Midbrain (tissue), 1 donor: ENCODE measurements around the gene SHC4.
A peak's percentile ranks its signal among the peaks of the same experiment; 100 is the strongest.

ENCODE experiments used
- DNase-seq: peaks from one replicate; lab custom pipeline; 2025; lab: John Stamatoyannopoulos, UW

The SHC4 gene

DNA sequence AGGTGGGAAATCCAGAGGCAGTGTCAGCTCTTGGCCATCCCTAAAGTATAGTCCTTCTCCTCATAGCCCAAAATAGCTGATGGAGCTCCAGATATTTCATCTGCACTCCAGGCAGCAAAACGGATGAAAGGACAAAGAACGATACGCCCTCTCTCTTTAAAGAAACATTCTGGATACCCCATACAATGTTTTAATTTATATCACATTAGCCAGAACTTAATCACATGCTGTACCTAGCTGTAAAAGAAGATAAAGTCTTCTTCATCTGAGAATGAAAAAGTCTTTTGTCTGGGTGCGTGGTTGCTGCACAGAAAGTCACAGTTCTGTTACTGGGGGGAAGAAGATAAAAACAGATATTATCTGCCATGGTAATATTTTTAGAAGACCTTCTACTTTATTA lies 4.3 kb upstream of the SHC4 start:
- DNase-seq: no peak

DNA sequence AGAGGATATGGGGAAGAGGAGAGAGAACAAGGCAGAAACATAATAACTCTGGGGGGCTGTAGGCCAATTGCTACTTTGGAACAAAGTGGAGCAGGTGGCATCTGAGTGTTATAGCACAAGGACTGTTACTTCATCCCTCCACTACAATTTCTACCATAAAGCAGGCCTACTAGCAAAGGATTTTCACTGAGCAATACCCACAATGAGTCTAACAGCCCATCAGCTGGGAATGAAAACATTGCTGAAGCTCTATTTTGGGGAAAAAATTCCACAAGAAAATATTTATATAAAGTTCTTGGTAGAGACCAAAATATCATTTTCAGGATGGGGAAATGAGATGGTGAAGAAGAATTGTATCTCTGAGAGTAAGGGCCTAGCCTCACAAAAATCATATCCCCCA lies 3.6 kb upstream of the SHC4 start:
- DNase-seq: no peak

DNA sequence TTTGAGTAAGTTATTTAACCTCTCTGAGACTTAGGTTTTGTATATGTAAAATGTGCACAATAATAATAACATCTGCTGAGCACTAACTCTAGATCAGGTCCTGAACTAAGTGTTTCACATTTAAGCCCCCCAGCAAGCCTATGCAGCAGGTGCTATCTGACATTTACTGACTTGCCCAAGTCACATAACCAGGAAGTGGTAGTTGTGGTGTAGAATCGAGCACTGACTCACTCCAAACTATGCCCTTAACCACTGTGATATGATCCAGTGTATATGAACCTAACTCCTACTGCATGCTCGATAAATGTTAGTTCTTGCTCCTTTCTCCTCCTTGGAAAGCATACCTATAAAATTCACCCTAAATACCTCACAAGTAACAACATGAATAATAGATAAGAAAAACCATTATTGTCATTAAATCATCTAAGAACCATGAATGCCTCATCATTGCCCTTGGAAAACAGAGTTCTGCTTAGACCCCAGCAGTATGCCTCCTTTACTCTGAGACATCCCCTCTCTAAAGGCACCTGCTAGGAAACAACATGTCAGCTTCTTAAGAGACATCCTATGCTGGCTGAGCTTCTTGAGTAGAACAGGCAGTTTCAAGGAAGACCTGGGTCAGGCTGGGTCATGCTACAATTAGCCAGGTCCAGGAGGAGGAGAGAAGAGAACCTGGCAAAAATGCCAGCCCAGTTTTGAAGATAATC lies 3.0 kb upstream of the SHC4 start:
- no peak for DNase-seq

DNA sequence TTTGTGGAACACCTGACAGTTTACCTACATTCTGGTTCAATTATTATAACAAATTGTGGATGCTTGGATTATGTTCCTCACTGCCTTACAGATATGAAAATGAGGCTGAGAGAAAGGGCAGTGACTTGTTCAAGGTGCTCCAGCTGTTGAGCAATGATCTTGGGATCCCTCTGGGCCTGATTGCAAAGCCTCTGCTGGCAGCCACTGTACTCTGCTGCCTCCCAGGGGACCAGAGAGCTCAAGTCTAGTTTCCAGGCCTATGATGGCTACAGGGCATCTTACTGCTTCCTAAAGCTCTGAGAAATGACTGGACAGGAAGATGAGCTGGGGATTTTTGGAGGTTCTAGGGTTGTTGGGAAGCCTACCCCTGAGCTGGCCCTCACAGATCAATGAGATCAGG lies 2.3 kb upstream of the SHC4 start:
- no peak for DNase-seq

DNA sequence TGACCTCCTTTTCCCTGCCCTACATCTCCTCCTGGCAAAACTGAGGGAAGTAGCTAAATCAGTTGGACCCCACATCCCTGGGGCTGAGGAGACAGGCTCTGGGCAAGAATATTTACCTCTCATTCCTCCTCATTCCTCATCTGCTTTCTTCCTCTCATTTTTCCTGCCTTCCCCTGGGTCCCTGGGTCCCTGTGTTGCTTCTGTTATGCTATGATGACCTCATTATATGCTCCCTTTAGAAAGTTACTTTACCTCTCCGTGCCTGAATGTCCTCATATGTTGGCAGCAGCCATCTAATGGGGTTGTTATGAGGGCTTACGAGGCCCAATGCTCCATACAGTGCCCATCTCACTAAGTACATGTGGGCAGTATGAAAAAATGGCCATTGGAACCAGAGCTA lies 1.2 kb upstream of the SHC4 start:
- no peak for DNase-seq

DNA sequence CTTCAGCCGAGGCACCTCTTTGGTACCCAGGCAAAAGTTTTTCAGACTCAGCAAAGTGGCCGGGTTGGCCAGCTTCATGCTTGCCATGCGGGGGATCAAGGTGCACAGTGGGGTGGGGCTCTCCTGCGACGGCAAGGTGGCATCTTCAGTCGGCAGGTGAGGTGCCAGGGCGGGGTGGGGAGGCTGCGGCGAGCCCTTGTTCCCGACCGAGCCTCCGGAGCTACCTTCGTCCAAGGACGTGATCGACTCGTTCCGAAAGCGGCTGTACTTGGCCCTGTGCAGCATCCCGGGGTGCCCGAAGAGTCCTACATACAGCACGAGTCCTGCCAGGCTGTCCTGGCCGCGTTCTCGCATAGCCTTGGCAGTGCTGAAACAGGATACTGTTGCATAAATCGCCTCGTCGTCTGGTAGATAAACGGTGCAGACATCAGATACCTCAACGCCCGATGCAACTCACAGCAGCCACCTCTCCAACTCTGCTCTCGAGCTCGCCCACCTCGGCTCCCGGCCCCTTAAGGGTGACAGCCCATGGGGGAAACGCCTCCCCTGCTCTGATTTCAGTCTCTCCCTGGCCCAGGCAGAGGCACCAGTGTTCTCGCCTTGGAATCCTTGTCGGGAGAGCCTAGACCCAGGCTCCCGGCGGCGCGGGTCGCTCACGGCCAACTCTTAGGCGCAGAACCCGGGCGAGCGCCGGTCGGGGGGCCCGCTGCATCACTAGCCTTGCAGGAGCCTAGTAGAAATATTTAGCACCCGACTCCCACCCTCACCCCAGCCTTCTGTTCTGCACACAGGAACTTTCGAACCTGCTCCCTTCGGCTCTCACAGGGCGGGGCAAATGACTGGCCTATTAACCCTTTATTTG lies 826 bp downstream of the SHC4 start:
- DNase-seq: peak; percentile 43

DNA sequence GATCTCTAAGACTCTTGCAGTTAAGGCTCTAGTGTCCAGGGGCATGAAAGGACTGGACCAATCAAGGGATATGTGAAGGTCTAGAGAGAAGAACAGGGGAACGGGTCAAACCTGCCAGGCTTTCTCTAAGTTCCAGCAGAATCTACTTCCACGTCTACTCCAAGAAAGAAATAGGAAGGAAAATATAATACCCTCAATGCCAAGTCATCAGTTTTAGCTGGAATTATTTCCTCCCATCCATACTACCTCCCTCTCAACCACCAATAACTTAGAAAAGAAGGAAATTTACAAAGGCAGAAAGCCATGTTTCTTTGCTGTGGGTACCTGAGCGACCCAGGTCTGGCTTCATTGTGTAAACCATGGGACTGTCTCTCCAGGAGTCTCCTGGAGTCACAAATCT lies 7.8 kb downstream of the SHC4 start:
- no peak for DNase-seq

DNA sequence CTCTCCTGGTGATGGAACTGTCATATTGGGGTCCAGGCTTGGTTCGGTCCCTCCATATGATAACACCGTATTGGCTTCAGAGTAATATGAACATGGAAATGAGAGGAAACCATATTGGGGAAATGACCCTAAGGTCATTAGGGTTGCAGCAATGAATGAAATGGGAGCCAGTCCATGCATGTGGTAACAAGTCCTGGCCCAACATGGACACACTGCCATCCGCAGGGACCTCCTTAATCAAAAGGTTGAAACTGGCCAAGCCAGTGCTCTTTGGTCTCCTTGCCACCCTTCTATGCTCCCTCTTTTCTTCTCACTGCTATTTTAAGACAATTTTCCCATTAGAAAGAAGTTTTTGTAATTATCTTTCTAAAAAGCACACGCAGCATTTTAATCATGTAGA lies 8.3 kb downstream of the SHC4 start:
- DNase-seq: no peak

DNA sequence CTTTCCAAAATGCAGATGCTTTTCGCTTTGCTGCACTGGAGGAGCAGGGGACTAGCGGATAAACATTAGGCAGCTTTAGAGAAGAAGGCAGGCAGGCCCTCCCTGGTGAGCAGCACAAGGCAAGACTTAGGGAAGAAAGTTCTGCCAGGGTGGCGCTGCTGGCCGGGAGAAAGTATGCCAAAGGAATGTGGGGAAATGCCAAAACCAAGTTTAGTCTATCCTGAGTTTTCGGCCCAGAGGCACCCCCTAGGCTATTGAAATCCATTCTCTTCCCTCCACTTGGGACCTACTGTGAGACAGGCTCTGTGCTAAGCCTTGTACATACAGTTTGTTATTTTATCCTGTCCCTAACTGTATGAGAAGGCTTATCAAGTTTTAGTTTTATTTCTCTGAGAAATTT lies 9.2 kb downstream of the SHC4 start:
- DNase-seq: no peak

DNA sequence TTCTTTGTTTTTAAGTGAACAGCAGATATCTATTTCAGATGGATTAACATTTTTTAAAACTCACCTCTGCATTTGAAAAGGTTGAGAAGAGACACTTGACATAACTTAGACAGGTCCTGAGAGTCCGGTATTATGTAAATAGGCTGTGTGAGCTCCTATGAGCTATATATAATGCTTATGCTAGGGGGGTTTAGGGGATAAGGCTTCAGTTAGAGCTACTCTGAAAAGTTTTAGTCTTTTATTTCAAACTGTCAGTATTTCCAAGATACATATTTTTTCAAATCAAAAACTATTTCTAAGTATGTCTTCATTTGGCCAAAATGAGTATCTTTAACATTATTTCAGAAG lies 16.9 kb downstream of the SHC4 start:
- no peak for DNase-seq

DNA sequence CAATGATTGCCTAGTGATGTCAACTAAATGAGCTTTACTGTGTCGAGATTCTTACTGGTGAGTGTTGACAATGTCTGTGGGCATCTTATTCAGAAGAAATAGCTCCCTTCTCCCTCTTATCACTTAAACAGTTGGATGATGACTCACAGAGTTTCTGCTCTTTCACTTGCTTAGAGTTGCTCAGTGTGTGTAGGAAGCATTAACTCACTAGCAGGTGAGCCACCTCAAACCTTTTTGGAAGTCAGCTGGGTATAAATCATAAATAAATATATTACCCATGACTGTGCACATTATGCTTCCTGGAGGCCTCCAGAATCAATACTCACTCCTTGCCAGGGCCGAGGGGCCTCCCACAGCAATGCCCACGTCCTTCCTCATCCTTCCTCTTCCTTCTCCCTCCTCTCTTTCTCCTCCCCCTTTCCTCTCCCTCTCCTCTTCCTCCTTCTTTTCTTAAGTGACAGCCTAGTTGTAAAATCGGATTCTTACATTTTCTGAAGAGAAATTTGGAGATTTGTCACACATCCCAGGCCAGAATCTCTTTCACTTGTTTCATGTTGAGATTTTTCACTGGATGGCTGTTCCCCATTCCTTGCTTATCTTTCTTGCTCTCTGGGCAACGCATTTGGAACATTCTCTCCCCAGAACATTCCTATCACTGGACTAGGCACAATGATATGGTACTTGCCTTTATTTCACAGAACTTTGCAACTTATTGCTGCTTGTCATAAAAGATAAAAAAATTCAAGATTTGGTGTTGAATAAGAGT lies 17.5 kb downstream of the SHC4 start:
- DNase-seq: no peak

DNA sequence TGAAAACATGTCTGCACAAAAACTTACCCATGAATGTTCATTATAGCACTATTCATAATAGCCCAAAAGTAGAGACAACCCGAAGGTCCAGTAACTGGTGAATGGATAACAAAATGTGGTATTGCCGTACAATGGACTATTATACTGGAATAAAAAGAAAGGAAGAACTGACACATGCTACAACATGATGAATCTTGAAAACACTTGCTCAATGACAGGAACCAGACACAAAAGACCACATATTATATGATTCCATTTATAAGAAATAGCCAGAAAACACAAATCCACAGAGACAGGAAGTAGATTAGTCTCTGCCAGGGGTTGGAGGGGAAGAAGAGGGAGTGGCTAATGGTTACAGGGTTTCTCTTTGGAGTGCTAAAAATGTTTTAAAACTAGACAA lies 18.3 kb downstream of the SHC4 start:
- DNase-seq: no peak

DNA sequence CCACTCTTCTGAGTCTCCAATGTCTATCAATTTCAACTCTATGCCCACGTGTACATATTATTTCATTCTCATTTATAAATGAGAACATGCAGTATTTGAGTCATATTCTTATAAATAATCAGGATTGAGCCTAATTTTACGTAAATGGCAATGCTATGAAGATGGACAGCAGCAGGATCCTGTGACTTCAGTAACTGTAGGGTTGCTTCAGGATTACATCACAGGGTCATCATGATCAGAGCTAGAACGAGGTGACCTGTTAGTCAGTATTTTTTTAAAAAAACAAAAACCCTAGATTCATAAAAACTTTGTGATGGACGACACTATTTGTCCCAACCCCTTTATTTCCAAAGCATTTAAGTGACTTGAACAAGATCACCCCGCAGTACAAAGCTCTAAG lies 21.8 kb downstream of the SHC4 start:
- DNase-seq: no peak

DNA sequence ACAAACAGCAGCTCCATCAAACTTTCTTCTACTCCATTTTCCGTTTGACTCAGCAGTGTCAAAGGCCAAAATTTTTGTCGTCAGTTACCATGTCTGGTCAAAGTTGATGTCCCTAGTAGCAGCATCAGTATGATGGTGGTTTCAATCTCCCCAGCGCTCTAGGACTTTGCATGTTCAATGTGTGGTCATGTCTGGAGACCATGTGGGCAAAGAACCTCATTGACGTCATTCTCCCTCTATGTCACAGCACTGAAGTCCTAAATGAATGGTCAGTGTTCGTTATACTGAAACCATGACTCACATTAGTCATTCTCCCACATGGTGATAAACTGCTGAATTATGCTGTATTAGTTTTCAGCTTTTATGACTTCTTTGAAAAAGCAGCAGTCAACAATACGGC lies 23.2 kb downstream of the SHC4 start:
- DNase-seq: no peak

DNA sequence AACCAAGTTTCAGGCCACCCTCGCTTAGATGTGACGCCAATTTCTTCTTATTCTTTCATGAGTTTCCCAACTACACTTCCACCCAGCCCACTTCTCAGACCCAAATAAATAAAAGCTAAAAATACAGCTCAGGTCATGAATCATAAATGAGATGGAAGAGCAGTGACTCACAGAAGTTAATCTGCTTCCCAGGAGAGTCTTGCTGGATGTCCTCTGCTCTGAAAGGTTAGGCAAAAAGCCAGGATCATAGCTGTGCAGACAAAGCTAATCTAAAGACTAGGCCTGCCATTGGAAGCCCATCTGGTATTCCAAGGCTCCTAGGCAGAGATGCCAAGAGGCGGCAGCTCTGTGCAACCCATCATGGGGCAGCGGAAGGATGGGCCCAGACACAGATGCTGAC lies 24.1 kb downstream of the SHC4 start:
- no peak for DNase-seq

DNA sequence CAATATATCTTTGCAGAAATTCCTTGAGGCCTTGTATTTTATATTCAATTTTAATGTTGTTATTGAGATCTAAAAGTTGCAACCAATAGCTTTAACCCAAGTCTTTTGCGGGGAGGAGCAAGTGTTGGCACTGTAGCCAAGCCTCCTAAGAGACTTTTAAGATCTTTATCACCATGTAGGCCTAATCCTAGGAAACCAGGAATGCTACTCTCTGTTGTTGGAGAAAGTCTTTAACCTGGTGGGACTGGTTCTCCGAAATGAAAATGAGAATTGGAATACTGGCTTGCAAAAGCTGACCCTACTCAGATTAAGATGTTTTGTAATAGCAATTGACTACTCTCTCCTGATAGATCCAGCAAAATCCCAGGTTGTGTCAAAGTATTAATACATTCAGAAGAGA lies 25.8 kb downstream of the SHC4 start:
- no peak for DNase-seq

DNA sequence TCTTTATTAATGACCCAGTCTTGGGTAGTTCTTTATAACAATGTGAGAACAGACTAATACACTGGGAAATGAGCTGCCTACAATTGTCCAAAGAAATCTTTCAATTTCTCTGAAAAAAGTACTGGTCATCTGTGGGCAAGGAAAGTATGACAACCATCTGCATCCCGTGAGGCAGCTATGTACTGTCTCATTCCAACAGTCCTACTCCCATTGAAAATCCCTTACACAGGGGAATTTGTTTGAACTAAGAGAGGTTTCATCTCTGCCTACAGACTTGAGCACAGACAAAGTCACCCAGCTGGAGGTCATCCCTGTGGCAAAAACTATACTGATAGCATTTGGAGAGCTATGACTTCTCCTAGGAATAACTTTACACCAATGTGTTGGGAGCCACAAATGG lies 27.1 kb downstream of the SHC4 start:
- DNase-seq: no peak

DNA sequence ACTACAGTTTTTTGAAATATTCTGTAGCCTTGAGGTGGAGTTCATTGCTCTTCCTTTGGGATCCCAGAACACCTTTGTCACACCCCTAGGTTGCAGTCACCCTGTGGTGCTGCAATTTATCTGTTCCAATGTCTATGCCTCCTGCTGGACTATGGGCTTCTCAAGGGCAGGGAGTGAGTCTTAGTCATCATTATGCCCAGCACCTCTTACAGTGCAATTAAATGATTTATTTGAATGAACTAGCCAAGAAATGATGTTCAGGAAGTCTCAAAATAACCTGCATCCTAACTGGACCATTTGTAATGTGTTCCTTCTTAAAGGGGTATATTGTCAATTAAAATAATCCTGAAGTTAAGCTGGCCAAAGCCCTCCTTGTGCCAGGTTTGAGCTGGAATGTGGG lies 28.5 kb downstream of the SHC4 start:
- no peak for DNase-seq

DNA sequence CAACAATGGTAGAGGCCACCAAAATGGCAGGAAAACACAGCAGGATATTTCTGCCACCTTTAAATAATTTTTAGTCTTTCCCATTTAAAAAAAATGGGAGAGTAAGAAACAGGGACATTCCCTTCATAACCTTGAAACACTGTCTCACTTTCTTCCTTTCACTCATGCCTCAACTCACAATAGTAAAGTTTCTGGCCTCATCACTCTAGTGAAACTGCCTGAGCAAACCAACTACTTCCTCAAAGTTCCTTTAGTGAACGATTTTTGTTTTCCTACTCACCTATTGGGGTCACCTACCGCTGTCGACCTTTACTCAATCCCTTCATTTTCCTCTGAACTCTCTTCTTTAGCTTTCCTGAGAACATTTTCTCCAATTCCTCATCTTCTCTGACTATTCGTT lies 33.0 kb downstream of the SHC4 start:
- no peak for DNase-seq

DNA sequence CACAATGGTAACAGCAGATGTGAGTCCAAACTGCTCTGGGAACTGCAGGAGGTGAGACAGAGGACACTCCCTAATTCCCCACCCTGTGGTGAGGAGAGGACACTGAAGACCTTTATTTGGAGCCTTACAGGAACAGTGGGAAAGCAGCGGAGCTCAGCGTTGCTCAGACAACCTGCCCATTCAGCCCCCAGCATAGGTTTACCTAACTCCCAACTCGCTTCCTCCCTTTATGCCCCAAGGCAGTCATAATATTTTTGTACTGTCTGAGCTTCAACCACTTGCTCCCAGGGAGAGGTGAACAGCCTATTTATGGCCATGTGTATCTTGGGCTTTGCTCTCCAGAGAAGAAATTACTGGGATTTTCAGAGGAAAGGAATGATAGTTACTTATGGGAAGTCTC lies 34.1 kb downstream of the SHC4 start:
- no peak for DNase-seq

DNA sequence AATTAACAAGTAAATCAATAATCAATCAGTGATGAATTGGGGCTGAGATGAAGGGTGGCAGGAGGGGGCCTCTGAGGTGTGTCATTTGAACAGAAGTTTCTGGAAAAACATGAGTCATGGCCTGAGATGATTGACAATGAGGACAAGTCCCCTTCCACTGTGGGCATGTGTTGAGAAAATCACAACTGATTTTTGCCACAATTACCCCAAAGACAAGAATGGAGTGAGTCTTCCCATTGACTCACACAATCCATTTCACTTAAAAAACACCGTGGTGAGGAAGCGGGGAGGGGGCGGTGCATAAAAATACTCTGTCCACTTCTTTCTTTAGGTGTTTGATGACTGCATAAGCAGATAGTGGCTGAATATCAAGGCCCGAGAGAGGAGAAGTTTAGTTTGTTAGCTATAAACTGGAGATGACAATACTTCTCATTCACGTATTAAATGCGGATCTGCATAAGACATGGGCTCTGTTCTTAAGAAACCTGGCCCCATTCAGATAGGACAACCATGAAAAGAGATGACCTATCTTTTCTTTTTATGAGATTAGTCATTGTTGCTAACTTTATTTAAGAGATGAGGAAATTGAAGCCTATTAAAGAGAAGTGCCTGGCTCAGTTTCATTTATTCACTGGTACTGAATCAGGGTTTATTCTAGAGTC lies 34.7 kb downstream of the SHC4 start:
- DNase-seq: no peak

DNA sequence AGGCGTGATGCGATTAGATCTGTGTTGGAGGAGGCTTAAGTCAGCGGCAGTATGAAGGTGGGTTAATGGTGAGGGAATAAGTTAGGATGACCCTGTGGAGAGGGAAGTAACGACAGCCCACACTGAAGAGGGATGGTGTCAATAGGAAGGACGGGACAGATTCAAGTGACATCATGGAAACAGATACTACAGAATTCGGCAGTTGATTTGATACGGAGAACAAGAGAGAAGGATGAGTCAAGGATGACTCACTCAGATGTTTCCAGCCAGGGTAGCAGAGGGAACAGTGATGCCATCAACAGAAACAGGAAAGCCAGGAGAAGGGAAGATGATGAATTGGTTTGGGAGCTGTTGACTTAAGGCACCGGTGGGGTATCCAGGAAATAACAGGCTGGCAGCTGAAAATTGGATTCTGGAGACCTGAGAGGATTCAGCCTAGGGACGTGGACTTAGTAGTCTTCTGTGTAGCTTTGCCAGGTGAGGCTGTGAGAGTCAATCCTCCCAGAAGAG lies 38.0 kb downstream of the SHC4 start:
- no peak for DNase-seq
